Measurements from ENCODE around the gene SNAPC1. TPM values are rescaled to one million over a fixed set of nuclear protein-coding genes. Genes with fewer than 3 reads are reported as not detected.
A peak's percentile ranks its signal among the peaks of the same experiment; 100 is the strongest.

SNAPC1 gene
- total and polyA plus RNA-seq, 2 donors from 2014 or later = 4.4 to 7.2 TPM

DNA sequence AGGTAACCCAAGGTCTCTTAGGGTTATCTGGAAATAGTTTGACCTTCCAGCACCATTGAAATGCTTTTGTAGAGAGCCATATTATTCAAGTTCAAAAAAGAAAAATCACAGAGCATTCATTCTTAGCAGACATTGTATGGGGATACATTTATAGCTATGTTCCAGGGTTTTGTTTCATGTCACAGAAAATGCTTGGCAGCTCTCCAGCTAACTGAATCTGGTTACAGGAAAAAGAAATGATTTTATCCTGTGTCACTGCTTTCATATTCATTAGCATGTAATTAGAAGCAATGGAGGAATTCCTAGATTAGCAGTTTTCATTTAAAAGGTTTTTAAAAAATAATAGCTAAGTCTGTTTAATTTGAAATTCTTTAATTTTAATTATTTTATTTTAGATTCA, 78.9 kb downstream of the SNAPC1 start:
- Histone ChIP-seq H3K4me3 (ENCODE audit: low read length in 3 of 3) (no peak overlapping the region), H3K9me3 (ENCODE audit: control insufficient read depth in 2 of 3, insufficient read depth in 1 of 3, low read length in 3 of 3) (no peaks in the 10 kb centered on the region), H3K9ac (ENCODE audit: low read length in 3 of 3) (no peak overlapping the region), H3K27ac (ENCODE audit: low read depth in 2 of 2, low read length in 2 of 2) (no peak overlapping the region), H3K36me3 (ENCODE audit: control insufficient read depth in 2 of 3, insufficient read depth in 3 of 3, low read length in 3 of 3) (no peaks in the 10 kb centered on the region), H3K4me1 (ENCODE audit: control insufficient read depth in 2 of 3, insufficient read depth in 2 of 3, low read depth in 1 of 3, low read length in 3 of 3) (no peaks in the 10 kb centered on the region), H3K27me3 (ENCODE audit: control insufficient read depth, insufficient read depth, low read length) (no peaks in the 10 kb centered on the region)
- TF ChIP-seq, protein P1, sequence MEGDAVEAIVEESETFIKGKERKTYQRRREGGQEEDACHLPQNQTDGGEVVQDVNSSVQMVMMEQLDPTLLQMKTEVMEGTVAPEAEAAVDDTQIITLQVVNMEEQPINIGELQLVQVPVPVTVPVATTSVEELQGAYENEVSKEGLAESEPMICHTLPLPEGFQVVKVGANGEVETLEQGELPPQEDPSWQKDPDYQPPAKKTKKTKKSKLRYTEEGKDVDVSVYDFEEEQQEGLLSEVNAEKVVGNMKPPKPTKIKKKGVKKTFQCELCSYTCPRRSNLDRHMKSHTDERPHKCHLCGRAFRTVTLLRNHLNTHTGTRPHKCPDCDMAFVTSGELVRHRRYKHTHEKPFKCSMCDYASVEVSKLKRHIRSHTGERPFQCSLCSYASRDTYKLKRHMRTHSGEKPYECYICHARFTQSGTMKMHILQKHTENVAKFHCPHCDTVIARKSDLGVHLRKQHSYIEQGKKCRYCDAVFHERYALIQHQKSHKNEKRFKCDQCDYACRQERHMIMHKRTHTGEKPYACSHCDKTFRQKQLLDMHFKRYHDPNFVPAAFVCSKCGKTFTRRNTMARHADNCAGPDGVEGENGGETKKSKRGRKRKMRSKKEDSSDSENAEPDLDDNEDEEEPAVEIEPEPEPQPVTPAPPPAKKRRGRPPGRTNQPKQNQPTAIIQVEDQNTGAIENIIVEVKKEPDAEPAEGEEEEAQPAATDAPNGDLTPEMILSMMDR (IDR thresholded peaks at IDR 0.05; ENCODE audit: borderline replicate concordance, extremely low read depth, insufficient read depth) = no peak
- intact Hi-C loops (cut with DNase I) = loop anchor here (5.0 kb wide), 1 partner anchor 389 kb away; no protein-coding TSS in a partner anchor
- DNase-seq (peak in 2 of 5 donors; percentile 50 to 70), FAIRE-seq (no peak)

Other genes starting within 250 kb of the SNAPC1 start
- gene HIF1A, start 66.9 kb upstream of the SNAPC1 start, total RNA-seq = 358 TPM
- gene HIF1A, start 66.9 kb upstream of the SNAPC1 start, polyA plus RNA-seq (ENCODE audit: insufficient read depth, low read depth, low replicate concordance) = 57.8 TPM
- gene SYT16, start 50.3 kb downstream of the SNAPC1 start, total RNA-seq = 8.7 TPM
- 0.04 TPM for gene SYT16, start 50.3 kb downstream of the SNAPC1 start, polyA plus RNA-seq (ENCODE audit: insufficient read depth, low read depth, low replicate concordance)